CD4-positive, alpha-beta T cell treated with Interleukin-6 at 100 ng/mL for 8 hours (primary cell): ENCODE results near the gene YIPF5.

Source experiments
- DNase-seq: peaks from one replicate; pipeline ENCODE4 v3.0.0-alpha.2; 2020; ENCODE audit warnings: mixed read lengths, low spot score

The YIPF5 gene

DNA sequence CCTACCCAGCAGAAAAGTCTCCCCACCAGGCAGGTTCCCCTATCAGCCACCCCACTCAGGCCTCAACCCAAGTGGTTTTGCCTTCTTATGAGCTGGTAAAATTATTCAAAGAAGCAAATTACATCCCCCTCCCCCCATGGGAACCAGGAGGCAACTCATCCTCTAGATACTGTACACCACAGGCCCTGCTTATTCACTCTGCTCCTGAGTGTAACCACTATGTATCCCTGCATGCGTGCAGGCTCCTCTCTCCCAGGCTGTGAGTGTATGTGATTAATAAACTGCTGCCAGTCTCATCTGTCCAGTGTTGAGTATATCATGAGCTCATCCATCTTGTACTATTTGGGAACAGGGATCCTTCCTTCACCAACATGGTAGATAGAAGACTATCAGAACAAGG lies 8.8 kb upstream of the YIPF5 start:
- DNase-seq: no peak

GRCh38 chr5:144177548-144177947 lies 7.1 kb upstream of the YIPF5 start:
- no peak for DNase-seq

DNA sequence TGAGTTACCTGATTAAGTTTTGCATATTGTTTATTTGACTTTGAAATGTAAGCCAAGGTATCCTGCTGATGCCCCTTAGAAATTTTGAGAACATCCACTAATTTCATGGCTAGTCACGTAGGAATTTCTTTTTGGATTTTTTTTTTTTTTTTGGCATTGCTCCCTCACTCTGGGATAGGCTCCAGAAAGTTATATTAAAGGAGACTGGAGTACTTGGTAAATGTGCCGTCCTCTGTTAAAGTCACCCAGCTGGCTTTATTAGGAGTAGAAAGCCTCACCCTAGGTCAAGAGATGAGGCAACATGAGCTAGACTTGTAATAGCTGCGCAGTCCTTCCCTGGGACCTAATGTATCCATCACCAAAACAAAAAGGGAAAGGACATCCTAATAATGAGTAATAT lies 3.3 kb upstream of the YIPF5 start:
- DNase-seq: no peak

GRCh38 chr5:144169904-144170275 lies 569 bp downstream of the YIPF5 start:
- DNase-seq: no peak

DNA sequence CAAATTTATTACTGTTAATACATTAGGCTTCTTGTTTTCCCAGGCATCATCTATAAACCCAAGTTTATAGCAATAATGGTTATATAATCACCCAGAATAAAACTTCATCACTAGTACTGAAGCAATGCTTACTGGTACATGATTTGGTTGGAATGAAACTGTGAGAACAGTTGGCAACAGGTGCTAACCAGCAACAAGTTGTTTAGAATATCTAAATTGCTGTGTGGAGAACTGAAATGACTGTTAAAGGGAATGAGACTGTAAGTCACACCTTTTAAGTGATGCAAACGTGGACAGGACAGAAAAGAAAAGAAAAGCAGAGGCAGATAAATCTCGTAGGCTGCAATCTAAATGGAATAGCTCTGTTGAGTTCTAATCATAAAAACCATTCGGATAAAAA lies 2.5 kb downstream of the YIPF5 start:
- DNase-seq: no peak

DNA sequence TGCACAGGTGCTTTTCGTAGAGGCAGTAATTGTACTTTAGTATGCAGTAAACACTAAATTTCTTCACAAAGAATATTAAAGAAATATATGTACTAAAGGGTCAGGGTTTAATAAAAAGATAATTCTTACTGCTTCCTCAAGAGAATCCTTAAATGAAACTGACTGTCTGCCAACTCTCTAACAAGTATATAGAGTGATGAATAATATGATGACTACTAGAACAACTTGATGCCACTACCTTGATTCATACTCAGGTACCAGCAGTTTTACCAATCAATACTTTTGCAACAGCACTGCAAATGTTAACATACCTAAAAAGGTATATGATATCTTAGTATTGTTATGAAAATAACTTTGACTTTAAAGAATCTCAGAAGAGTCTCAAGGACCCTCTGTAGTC lies 3.8 kb downstream of the YIPF5 start:
- no peak for DNase-seq

- no peak for DNase-seq
Observed at GRCh38 chr5:144162686-144163085, 7.8 kb downstream of the YIPF5 start.

DNA sequence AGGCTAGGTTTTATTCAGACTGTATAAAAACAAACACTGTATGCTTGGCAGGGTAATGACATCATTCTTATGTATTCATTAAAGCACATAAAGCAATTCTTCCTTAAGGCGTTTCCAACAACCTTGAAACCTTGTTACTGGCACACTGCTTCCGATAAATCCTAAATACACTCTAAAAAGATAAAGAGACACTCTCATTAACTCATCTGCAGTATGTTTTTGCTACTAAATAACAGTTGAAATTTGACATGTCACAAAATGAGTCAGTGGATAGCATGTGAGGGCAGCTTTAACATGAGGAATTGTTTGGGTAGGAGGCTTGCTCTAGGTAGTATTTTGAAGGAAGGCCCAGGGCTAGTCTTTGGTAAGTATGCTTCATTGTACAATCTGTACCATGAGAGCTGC lies 13.7 kb downstream of the YIPF5 start:
- DNase-seq: no peak

GRCh38 chr5:144151026-144151425 lies 19.4 kb downstream of the YIPF5 start:
- DNase-seq: no peak

GRCh38 chr5:144144956-144145751 lies 25.3 kb downstream of the YIPF5 start:
- no peak for DNase-seq

- no peak for DNase-seq
Observed at GRCh38 chr5:144143625-144144024, 26.8 kb downstream of the YIPF5 start.

DNA sequence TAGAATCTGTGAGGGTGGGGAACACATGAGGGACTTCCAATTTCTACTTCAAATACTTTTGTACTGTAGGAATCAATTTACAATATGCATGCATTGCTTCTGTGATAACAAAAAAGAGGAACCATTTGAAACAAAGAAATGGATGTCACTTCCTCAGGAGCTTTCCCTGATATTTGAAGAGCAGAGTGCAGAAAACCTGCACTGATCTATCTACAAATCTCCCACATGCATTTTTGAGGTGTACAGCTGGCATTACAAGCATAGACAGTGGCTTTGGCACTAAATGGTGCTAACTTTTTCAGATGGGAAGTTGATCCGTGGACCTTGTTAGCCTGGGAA lies 27.7 kb downstream of the YIPF5 start:
- DNase-seq: no peak

GRCh38 chr5:144142139-144142823 lies 28.2 kb downstream of the YIPF5 start:
- peak; percentile 1 for DNase-seq

GRCh38 chr5:144141585-144141984 lies 28.9 kb downstream of the YIPF5 start:
- no peak for DNase-seq

DNA sequence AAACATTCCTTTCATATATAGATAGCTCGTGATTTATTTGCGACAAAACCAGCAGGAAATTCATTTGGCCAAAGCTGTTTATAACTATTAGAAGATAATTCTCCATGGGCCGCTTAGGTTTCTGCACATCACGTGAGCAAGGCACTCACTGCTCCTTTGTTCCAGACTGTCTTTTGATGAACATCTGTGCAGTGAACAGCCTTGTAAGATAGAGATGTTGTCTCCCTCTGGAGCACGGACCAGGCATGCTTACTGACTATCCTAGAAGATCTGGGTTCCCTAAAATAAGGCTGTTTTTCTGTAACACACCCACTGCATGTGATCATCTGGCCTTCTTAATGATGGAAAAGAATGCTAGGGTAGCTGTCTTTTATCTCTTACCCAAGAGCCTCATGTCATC lies 30.9 kb downstream of the YIPF5 start:
- no peak for DNase-seq

GRCh38 chr5:144135113-144135762 lies 35.2 kb downstream of the YIPF5 start:
- no peak for DNase-seq

- no peak for DNase-seq
Observed at GRCh38 chr5:144134194-144134826, 36.1 kb downstream of the YIPF5 start.

GRCh38 chr5:144133050-144133633 lies 37.3 kb downstream of the YIPF5 start:
- no peak for DNase-seq

GRCh38 chr5:144131261-144131660 lies 39.2 kb downstream of the YIPF5 start:
- DNase-seq: no peak

DNA sequence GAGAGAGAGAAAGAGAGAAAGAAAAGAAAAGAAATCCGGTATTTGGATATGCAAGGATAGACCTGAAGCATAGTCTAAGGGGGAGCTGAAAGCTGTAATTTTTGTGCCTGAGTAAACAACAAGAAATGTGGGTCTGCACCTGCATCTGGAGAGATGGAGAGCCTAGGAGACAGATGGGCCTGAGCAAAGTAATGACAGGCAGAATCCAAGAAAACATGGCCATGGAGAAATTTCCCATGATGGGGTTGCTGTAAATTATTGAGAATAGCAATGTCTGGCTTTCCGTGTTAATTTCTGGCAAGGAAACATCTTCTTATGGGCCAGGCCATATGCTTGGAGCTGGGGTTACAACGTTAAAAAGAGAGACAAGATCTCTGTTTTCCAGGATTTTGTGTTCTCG lies 40.2 kb downstream of the YIPF5 start:
- DNase-seq: no peak

DNA sequence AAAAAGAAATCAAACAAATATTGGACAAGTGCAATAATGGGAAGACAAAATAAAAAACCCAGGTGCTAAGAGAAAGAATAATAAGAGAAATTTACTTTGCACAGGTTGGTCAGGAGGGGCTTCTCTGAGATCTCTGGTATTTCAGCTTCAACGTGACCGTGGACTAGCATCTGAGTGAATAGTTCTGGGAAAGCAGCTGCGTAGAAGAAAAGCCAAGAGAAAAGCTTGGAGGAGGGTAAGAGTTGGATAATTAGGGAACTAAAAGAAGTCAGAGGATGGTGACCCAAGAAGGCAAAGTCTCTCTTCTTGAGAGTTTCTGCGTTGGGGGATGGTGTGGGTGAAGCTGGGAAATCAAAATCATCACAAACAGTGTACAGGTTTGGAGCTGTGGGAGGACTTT lies 41.6 kb downstream of the YIPF5 start:
- no peak for DNase-seq

DNA sequence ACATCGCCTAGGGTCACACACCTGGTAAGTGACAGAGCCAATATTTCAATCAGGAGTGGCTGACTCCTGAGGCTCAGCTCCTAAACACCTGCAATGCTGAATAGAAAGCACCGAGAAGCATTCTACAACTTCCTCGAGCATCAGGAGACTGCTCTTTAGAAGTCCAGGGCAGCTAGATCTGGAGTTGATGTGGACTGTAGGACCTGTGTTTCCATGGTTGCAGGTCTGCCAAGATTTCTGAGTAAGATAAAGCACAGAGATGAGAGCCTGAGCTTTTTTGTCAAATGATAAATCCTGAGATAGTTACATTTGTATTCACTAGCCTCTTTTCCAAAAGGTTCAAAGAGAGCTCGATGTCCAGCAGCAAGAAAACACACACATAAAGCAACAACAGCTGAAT lies 43.8 kb downstream of the YIPF5 start:
- no peak for DNase-seq
